H54 (cell line): ENCODE measurements around the gene EIF3L.

Source experiments
- DNase-seq: peaks from one replicate; pipeline ENCODE4 v3.0.0; 2011; ENCODE audit warnings: low spot score, mixed read lengths; ENCODE audit not compliant: insufficient read length
- FAIRE-seq: peaks from 3 replicates; lab custom pipeline; 2011; peaks lifted over from hg19 to GRCh38; lab: Jason Lieb, UNC
- POLR2A ChIP-seq: IDR thresholded peaks from 2 replicates; pipeline ENCODE4 v1.6.1; 2011; ENCODE audit warnings: low read depth, mild to moderate bottlenecking, low read length

EIF3L gene

DNA sequence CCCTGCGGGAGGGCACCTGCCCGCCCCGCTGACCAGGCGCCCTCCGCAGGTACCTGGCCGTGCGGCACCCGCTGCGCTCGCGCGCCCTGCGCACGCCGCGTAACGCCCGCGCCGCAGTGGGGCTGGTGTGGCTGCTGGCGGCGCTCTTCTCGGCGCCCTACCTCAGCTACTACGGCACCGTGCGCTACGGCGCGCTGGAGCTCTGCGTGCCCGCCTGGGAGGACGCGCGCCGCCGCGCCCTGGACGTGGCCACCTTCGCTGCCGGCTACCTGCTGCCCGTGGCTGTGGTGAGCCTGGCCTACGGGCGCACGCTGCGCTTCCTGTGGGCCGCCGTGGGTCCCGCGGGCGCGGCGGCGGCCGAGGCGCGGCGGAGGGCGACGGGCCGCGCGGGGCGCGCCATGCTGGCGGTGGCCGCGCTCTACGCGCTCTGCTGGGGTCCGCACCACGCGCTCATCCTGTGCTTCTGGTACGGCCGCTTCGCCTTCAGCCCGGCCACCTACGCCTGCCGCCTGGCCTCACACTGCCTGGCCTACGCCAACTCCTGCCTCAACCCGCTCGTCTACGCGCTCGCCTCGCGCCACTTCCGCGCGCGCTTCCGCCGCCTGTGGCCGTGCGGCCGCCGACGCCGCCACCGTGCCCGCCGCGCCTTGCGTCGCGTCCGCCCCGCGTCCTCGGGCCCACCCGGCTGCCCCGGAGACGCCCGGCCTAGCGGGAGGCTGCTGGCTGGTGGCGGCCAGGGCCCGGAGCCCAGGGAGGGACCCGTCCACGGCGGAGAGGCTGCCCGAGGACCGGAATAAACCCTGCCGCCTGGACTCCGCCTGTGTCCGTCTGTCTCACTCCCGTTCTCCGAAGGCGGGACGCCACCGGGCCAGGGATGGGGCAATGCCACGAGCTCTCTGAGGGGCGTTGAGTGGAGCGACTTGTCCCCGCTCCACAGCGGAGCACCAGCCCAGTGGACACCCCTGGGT lies 24.3 kb upstream of the EIF3L start:
- TF ChIP-seq POLR2A, result no peak
- FAIRE-seq, result no peak
- DNase-seq, result no peak

DNA sequence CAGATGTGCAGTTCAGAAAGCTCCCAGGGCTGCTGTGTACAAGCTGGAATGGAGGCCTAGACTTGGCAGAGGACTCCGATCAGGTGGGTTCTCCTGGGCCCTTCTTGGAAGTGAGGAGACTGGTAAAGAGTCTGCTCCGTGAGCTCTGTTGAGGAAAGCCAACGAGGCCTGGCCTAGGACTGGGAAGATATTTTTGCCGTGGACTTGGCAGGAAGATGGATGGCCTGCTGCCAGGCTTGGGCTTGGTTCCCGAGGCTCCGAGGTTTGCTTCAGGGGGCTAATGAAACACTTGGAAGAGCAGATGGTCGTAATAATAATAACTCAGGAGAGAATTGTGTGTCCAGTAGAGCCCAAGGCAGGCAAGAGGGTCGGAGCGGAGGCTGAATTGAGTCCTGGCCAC lies 22.2 kb upstream of the EIF3L start:
- TF ChIP-seq POLR2A, result no peak
- FAIRE-seq (no peak), DNase-seq (no peak)

DNA sequence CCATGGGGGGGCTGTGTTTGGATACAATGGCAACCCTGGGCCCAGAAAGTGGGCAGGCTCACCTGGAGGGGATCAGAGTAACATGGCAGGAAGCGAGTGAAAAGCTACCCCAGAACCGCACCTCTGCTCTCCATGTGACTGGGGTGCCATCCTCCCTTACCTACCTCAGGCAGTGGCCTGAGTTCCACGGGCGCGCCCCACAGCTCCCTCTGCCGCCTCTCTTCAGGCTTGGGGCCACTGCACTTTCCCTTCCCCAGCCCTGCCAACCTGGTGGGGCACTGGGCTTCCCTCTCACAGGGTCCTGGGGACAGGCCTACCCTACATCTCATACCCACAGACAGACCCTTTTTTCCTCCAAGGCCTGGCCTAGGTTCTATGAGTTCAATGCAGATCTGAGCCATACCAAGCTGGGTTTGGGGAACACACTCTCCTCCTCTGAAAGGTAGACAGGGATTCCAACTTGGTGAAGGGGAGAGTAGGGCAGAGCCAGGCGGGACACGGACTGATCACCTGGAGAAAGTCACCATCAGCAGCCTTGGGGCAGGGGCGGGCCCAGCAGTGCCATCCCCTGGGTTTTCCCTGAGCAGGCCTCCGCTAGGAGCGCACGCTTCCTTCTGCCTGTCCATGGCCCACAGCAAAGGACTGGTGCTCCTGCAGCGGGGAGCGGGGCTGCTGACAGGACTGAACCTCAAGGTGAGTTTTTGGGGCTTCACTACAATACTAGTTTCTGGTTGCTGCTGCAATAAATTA lies 19.0 kb upstream of the EIF3L start:
- FAIRE-seq (no peak), DNase-seq (no peak)
- no peak for TF ChIP-seq POLR2A

DNA sequence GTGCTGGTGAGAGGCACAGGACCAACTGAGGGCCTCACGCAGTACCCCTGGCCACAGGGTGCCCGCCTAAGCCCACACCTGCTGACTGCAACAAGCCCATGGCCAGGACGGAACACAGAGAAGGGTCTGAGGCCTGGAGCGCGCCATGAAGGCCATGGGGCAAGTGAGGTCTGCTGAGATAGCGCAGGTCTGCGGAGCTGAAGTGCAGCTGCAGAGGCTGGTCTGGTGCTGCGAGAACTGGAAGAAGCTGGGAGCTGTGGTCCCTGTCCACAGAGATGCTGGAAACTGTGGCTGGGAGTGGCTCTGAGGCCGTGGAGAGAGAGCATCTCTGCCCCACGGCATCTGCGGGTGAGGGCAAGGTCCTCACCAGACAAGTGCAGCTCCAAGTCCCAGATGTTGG lies 17.7 kb upstream of the EIF3L start:
- no peak for TF ChIP-seq POLR2A
- no peak for DNase-seq
- FAIRE-seq, result no peak

DNA sequence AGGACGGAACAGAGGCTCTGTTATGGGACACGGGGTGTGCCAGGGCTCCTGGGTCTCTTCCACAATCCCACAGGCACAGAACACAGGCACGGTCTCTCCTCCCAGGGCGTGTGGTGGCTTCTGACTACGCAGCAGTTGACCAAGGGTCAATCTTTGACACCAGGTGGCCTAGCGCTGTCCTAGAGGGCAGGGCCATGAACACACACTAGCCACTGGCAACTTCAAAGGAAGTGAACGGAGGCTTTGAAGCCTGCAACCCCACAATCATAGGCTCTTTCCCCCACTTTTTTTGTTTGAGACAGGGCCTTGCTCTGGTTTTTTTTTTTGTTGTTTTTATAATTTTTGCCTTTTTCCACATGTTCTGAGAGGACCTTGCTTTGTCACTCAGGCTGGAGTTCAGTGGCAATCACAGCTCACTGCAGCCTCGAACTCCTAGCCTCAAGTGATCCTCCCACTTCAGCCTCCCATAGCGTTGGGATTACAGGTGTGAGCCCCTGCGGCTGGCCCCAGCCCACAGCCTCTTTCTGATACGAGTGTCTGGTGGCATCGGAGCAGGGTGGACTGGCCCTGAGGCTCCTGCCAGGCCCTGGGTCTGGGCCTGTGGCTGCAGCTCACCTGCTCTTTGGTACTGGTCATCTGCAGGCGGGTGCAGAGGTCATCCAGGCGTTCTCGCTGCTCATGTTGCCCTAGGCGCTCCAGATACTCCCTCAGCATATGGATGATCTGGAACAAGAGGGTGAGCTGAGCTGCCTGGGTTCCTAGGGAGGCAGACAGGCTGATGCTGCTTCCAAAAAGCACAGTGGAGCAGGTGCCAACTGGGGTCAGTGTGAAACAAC lies 17.0 kb upstream of the EIF3L start:
- DNase-seq (no peak), FAIRE-seq (no peak)
- no peak for TF ChIP-seq POLR2A

DNA sequence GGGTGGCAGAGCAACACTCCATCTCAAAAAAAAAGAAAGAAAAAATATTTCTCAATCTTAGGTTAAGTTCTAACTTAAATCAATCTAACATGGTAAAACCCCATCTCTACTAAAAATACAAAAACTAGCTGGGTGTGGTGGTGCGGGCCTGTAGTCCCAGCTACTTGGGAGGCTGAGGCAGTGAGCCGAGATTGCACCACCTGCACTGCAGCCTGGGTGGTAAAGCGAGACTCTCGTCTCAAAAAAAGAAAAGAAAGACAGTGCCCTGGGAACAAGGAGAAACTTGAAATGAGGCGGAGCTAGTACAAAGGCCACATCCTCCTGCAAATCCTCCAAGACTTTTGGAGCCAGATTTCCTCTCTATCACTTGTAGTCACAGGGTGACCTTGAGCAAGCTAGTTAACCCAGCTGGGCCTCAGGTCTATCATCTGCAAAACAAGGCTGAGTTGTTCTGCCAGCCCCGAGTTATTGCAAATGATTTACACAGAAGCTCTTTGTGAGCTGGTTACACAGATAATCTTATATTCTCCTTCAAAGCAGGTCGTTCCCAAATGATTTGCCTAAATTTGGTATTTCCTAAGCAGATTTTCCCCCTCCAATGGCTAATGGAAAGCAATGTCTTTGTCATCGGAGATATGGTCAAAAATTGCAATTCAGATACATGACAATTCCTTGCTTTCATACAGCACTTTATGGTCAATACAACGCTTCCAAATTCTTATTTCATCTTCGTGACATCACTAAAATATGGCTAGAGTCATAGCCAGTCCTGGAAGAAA lies 7.0 kb upstream of the EIF3L start:
- no peak for FAIRE-seq
- TF ChIP-seq POLR2A, result no peak
- no peak for DNase-seq

DNA sequence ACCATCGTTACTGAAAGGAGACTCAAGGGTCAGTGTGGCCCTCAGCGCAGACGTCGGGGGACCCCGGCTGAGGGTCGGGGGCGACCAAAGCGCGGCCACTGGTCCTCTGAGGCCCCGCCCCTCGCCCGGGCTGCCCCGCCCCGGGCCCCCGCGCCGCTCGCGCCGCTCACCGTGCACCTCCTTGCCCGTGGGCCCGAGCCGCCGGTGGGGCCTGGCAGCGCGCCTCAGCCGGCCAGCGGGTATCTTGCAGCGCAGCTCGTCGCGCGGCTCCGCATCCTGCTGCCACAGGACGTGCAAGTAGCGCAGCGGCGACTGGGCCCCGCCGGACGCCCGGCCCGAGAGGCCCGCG lies 5.5 kb upstream of the EIF3L start:
- no peak for TF ChIP-seq POLR2A
- no peak for FAIRE-seq
- no peak for DNase-seq

DNA sequence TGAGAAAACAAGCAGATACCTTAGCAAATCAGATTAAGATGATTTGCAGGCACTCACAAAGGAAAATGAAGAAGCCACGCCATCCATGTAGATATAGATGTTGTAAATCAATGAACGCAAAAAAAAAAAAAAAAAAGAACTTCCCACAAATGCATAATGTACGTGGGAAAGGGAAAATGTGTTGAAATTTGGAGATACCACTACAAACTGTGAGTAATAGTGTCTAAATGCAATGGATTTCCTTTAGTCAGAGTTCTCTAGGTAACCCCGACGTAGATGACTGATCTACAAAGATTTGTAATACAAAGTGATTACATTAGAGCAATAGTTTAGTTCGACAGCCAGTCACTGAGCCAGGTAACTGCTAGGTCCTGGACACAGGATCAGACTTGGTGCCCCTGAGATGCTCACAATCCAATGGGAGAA lies 4.3 kb upstream of the EIF3L start:
- no peak for DNase-seq
- no peak for FAIRE-seq
- no peak for TF ChIP-seq POLR2A

DNA sequence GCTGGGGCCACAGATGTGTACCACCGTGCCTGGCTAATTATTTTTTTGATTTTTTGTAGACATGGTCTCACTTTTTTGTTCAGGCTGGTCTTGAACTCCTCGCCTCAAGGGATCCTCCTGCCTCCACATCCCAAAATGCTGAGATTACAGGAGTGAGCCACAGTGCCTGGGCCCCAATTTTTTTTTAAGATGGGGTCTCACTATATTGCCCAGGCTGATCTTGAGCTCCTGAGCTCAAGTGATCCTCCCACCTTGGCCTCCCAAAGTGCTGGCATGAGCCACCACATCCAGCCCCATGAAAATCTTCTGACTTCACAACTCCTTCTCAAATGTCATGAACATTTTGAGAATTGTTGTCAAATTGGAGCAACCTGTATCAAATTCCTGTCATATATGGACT lies 2.8 kb upstream of the EIF3L start:
- FAIRE-seq (no peak), DNase-seq (no peak)
- no peak for TF ChIP-seq POLR2A

DNA sequence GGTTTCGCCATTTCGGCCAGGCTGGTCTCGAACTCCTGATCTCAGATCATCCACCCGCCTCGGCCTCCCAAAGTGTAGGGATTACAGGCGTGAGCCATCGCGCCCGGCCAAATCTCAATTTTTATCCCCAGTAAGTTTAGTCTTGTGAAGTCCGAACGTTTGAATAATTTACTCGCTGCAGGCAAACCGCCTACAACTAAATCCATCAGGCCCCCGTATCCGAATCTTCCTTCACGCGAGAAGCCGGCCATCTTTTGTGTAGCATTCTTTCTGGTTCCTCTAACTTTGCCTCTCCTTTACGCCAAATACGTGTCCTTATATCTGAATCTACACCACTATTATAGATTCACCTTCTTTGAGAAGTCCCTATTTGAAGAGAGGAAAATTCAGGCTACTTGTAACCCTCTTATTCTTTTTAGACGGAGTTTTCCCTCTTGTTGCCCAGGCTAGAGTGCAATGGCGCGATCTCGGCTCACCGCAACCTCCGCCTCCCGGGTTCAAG lies 581 bp upstream of the EIF3L start:
- FAIRE-seq, result no peak
- TF ChIP-seq POLR2A, result no peak
- DNase-seq, result no peak

DNA sequence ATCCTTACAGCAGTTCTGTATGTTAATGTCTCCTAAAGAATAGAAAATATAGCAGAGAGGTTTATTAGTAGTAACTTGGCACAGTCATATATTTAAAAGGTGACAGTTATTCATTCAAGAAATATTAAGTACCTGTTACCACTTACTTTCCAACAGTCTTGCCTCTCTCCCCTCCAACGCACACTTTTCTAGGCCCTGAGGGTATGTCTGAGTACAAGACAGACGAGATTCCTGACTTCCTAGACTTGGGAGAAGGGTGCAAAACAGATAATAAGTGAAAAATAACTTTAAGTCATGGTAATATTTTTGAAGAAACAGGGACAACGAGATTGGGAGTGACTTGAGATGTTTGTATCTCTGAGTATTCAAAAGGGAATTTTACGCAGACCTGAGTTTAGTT lies 1.6 kb downstream of the EIF3L start:
- no peak for TF ChIP-seq POLR2A
- FAIRE-seq (no peak), DNase-seq (no peak)

DNA sequence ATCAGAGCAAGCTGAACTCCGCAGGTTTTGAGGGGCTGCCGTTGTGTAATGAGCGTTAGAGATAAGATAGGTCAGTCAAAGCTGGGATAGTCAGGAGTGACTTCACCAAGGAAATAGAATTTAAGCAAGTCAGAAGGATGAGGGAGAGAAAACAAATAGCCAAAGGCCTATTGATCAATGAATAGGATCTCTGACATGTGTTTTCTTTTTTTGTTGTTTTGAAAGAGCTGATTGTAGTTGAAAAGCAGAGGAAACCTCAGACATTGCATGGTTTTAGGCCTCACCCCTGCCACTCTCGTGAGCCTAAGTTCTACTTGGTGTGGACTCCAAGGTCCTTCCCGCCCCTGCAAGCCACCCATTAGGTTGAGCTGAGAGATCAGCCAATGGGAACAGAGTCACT lies 3.2 kb downstream of the EIF3L start:
- no peak for DNase-seq
- no peak for TF ChIP-seq POLR2A
- no peak for FAIRE-seq

DNA sequence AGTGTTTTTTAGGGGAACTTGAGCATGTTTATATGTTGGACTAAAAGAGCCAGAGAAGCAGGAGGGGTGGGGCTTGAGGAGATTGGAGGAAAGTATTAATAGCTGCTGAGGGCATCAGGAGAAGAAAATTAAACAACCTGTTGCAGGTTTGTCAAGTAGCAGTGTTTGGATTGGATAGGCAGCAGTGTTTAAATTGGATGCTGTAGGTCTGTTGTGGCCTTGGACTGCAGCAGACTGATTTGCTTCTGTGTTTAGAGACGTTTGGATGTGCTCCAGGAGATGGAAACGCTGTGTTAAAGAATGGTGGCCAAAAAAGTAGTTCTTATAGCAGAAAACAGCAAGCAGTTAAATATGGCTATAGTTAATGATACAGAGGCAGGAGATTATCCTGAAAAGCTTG lies 5.7 kb downstream of the EIF3L start:
- no peak for TF ChIP-seq POLR2A
- FAIRE-seq (no peak), DNase-seq (no peak)

DNA sequence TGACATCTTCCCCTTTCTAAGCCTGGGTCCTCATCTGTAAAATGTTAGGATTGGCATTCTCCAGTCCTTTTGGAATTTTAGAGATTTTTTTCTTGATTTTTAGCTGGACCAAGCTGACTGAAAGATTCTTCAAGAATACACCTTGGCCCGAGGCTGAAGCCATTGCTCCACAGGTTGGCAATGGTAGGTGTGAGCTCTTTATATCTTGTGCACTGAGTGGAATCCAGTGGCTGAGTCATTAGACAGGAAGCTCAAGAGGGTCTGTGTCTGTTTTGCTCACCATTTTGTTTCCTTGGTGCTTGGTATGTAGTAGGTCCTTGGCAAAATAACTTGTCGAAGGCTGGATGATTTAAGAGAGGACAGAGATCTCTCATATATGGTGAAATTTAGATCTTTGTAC lies 6.2 kb downstream of the EIF3L start:
- no peak for TF ChIP-seq POLR2A
- FAIRE-seq (no peak), DNase-seq (no peak)
